Large intestine (tissue), 3 donors: ENCODE measurements around the gene KRT17. TPM values are rescaled to one million over a fixed set of nuclear protein-coding genes. Genes with fewer than 3 reads are reported as not detected.
"Not testable (repeated sequence)": the region's sequence is repeated elsewhere in the genome, so short reads cannot be mapped to it uniquely, and the experiment has no call there.

Experiments
- DNase-seq, 2 donors: peaks; one replicate each; pipeline versions ENCODE4 v3.0.0 to v3.0.0-alpha.2; 2013
- H3K27ac ChIP-seq: one replicate; pipeline ENCODE4 v1.5.1; 2013; ENCODE audit warnings: low read length
- H3K27me3 ChIP-seq: 2 replicates; pipeline ENCODE4 v1.6.1; 2013; ENCODE audit warnings: low read length; ENCODE audit not compliant: control insufficient read depth, insufficient read depth
- H3K36me3 ChIP-seq: 2 replicates; pipeline ENCODE4 v1.6.1; 2013; ENCODE audit warnings: low read length; ENCODE audit not compliant: control insufficient read depth, insufficient read depth
- H3K4me1 ChIP-seq: one replicate; pipeline ENCODE4 v1.6.1; 2013; ENCODE audit warnings: low read length; ENCODE audit not compliant: control insufficient read depth, insufficient read depth
- H3K4me3 ChIP-seq: one replicate; pipeline ENCODE4 v1.5.1; 2013; ENCODE audit warnings: low read length
- H3K9me3 ChIP-seq: one replicate; pipeline ENCODE4 v1.6.1; 2013; ENCODE audit warnings: mild to moderate bottlenecking, low read depth, low read length, moderate library complexity; ENCODE audit not compliant: control insufficient read depth
- WGBS: methylation state at CpG from one replicate; pipeline ENCODE4 v1.1.5; 2013; ENCODE audit warnings: low lambda C conversion rate; ENCODE audit not compliant: insufficient coverage; 5-methylcytosine and 5-hydroxymethylcytosine counted together
- polyA plus RNA-seq: library from polyadenylated mRNA; unstranded; fragments of 120-200 nt; gene quantifications from one replicate; pipeline ENCODE4 v1.2.1, GENCODE V29; 2013

The KRT17 gene
- polyA plus RNA-seq, 1 donor, result 1.1 TPM

GRCh38 chr17:41626028-41626913 is 1.9 kb upstream of the KRT17 start:
- WGBS, result no CpG with 5 or more reads among the region's 17 CpGs
- not testable (repeated sequence) for DNase-seq, H3K27ac ChIP-seq, H3K27me3 ChIP-seq, H3K4me1 ChIP-seq, H3K4me3 ChIP-seq, H3K9me3 ChIP-seq, H3K36me3 ChIP-seq

GRCh38 chr17:41625602-41626001 is 1.2 kb upstream of the KRT17 start:
- DNase-seq, result no peak
- Histone ChIP-seq H3K4me3 (no peak overlapping the region), H3K4me1 (no peaks in the 10 kb centered on the region), H3K36me3 (no peaks in the 10 kb centered on the region), H3K27me3 (no peaks in the 10 kb centered on the region), H3K9me3 (no peaks in the 10 kb centered on the region), H3K27ac (no peak overlapping the region)
- WGBS, result no CpG with 5 or more reads among the region's 16 CpGs

GRCh38 chr17:41623184-41623861 is 1.1 kb downstream of the KRT17 start:
- H3K4me1 ChIP-seq, DNase-seq, H3K27ac ChIP-seq, H3K36me3 ChIP-seq, H3K27me3 ChIP-seq, H3K9me3 ChIP-seq, H3K4me3 ChIP-seq: not testable (repeated sequence)
- no CpG with 5 or more reads among the region's 10 CpGs for WGBS

- not testable (repeated sequence) for H3K4me1 ChIP-seq, DNase-seq, H3K27me3 ChIP-seq, H3K9me3 ChIP-seq, H3K4me3 ChIP-seq, H3K36me3 ChIP-seq, H3K27ac ChIP-seq
- no CpG with 5 or more reads among the region's 19 CpGs for WGBS
Observed at GRCh38 chr17:41622340-41623183, 1.8 kb downstream of the KRT17 start.

GRCh38 chr17:41621916-41622315 is 2.5 kb downstream of the KRT17 start:
- H3K27ac ChIP-seq, result no peak overlapping the region
- H3K36me3 ChIP-seq, result no peaks in the 10 kb centered on the region
- no peaks in the 10 kb centered on the region for H3K4me1 ChIP-seq
- H3K4me3 ChIP-seq, result no peak overlapping the region
- no peaks in the 10 kb centered on the region for H3K9me3 ChIP-seq
- DNase-seq, result no peak
- WGBS, result no CpG with 5 or more reads among the region's 2 CpGs
- H3K27me3 ChIP-seq, result no peaks in the 10 kb centered on the region

- WGBS, result 100% methylated on average over 6 of the region's 11 CpGs
- H3K36me3 ChIP-seq, H3K27me3 ChIP-seq, DNase-seq, H3K4me3 ChIP-seq, H3K4me1 ChIP-seq, H3K9me3 ChIP-seq, H3K27ac ChIP-seq: not testable (repeated sequence)
Observed at GRCh38 chr17:41621435-41621817, 2.9 kb downstream of the KRT17 start.

- H3K9me3 ChIP-seq, result no peaks in the 10 kb centered on the region
- no peaks in the 10 kb centered on the region for H3K36me3 ChIP-seq
- no peak for DNase-seq
- no peaks in the 10 kb centered on the region for H3K27me3 ChIP-seq
- H3K27ac ChIP-seq, result no peak overlapping the region
- WGBS, result no CpG with 5 or more reads among the region's 21 CpGs
- H3K4me3 ChIP-seq, result no peak overlapping the region
- H3K4me1 ChIP-seq, result no peaks in the 10 kb centered on the region
Observed at GRCh38 chr17:41620583-41621434, 3.6 kb downstream of the KRT17 start.

- H3K9me3 ChIP-seq, H3K27ac ChIP-seq, H3K27me3 ChIP-seq, H3K36me3 ChIP-seq, H3K4me3 ChIP-seq, H3K4me1 ChIP-seq, DNase-seq: not testable (repeated sequence)
- WGBS, result no CpG with 5 or more reads among the region's 6 CpGs
Observed at GRCh38 chr17:41619927-41620582, 4.3 kb downstream of the KRT17 start.

- H3K27ac ChIP-seq, result no peak overlapping the region
- no peak for DNase-seq
- H3K4me1 ChIP-seq, result no peaks in the 10 kb centered on the region
- H3K4me3 ChIP-seq, result no peak overlapping the region
- no peaks in the 10 kb centered on the region for H3K27me3 ChIP-seq
- H3K36me3 ChIP-seq, result no peaks in the 10 kb centered on the region
- WGBS, result no CpG with 5 or more reads among the region's 20 CpGs
- no peaks in the 10 kb centered on the region for H3K9me3 ChIP-seq
Observed at GRCh38 chr17:41619036-41619926, 5.1 kb downstream of the KRT17 start.
